ENCODE measurements around the gene RPAIN.

RPAIN gene

GRCh38 chr17:5464717-5465507, 44.9 kb downstream of the RPAIN start:
- TF ChIP-seq CTCF (conservative IDR thresholded peaks at IDR 0.05; ENCODE audit: control insufficient read depth, insufficient read depth, low read depth, low read length) = no peak
- no peak overlapping the region for H3K4me3 ChIP-seq (ENCODE audit: control insufficient read depth, low read depth, low read length)
- DNase-seq (ENCODE audit: low read depth) = no peak

DNA sequence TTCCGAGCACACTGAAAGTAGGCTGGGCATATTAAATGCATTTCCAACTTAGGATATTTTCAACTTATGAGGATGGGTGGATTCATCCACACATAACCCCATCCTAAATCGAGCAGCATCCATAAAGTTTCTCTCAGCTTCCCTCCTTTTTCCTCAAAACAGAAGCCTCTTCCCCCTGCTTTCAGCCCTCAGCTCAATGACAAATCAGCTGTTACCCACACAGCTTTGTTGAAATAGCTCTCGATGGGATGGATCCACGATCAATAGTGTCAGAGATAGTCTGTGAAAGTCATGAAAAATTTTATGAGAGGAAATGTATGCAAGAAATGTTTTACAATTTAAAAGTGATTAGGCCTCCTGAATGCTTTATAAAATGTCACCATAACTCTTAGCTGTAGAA, 46.3 kb downstream of the RPAIN start:
- no peak for DNase-seq (ENCODE audit: low read depth)
- TF ChIP-seq CTCF (conservative IDR thresholded peaks at IDR 0.05; ENCODE audit: control insufficient read depth, insufficient read depth, low read depth, low read length) = no peak
- H3K4me3 ChIP-seq (ENCODE audit: control insufficient read depth, low read depth, low read length) = no peak overlapping the region

- TF ChIP-seq CTCF (conservative IDR thresholded peaks at IDR 0.05; ENCODE audit: control insufficient read depth, insufficient read depth, low read depth, low read length) = no peak
Measured at GRCh38 chr17:5467416-5467815, 47.4 kb downstream of the RPAIN start.

GRCh38 chr17:5468075-5468473, 48.1 kb downstream of the RPAIN start:
- H3K4me3 ChIP-seq (ENCODE audit: control insufficient read depth, low read depth, low read length) = peak overlapping the region; percentile 88
- DNase-seq (ENCODE audit: low read depth) = peak; percentile 0
- TF ChIP-seq CTCF (conservative IDR thresholded peaks at IDR 0.05; ENCODE audit: control insufficient read depth, insufficient read depth, low read depth, low read length) = no peak

More at GRCh38 chr17:5467416-5467815, 47.4 kb downstream of the RPAIN start:
- DNase-seq (ENCODE audit: low read depth) = no peak
- H3K4me3 ChIP-seq (ENCODE audit: control insufficient read depth, low read depth, low read length) = peak overlapping the region; percentile 88

GRCh38 chr17:5472511-5472910, 52.5 kb downstream of the RPAIN start:
- no peak overlapping the region for H3K4me3 ChIP-seq (ENCODE audit: control insufficient read depth, low read depth, low read length)
- TF ChIP-seq CTCF (conservative IDR thresholded peaks at IDR 0.05; ENCODE audit: control insufficient read depth, insufficient read depth, low read depth, low read length) = no peak
- DNase-seq (ENCODE audit: low read depth) = no peak

DNA sequence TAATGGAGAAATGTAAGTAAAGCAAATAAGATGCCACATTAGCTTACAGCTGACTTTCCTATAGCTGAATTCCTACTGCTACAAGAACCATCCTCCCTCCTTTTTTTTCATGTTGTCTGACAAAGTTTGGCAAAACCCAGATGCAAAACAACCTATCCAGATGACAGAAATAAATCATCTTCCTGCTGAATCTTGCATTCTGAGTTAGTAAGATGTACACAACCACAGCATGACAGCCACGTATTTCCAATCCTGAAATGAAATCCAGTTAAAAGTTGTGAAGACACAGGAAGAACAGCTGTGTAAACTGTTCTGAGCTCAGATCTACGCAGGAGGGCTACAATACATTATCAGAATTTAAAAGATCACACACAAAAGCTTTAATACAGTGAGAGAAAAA, 53.9 kb downstream of the RPAIN start:
- DNase-seq (ENCODE audit: low read depth) = no peak
- no peak for TF ChIP-seq CTCF (conservative IDR thresholded peaks at IDR 0.05; ENCODE audit: control insufficient read depth, insufficient read depth, low read depth, low read length)
- H3K4me3 ChIP-seq (ENCODE audit: control insufficient read depth, low read depth, low read length) = no peak overlapping the region

Data from fibroblast of mammary gland (primary cell).